LNCAP (cell line): ENCODE measurements around the gene PRSS56.

ENCODE experiments used
- TF ChIP-seq, protein P1 (sequence below): fragments of 450-650 bp; IDR thresholded peaks from 2 replicates; pipeline ENCODE4 v1.5.1; 2017; ENCODE audit warnings: mild to moderate bottlenecking

PRSS56 gene

DNA sequence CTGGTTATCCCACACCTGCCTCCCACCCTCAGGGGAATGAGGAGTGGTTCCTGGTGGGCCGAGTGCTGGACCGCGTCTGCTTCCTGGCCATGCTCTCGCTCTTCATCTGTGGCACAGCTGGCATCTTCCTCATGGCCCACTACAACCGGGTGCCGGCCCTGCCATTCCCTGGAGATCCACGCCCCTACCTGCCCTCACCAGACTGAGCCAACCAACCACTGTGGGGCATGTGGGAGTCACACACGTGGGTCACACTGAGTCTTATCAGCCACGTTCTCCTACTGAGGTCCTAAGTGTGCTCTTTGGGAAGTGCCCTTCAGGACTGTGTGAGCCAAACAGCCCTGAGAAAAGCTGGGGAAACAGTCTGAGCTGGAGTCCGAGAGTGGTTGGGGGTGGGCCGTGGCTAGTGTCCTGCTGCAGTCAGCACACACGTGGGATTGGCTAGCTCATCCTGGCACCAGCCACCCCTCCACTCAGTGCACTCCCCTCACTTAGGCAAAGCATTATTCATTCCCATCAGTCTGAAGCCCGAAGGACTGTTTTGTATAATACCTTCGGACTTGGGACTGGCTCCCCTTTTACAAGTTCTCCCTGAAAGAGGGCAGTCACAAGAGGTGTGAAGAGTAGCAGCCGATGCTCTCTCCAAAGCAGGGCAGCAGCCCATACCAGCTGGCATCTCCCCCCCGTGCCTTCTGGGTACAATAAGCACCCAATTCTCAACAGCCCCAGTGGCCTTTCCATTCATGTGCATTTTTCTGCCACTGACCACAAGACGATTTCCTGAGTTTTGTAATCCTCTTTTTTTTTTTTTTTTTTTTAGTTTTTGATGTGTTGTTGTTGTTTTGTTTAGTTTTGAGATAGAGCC lies 25.6 kb downstream of the PRSS56 start:
- TF ChIP-seq, protein P1, sequence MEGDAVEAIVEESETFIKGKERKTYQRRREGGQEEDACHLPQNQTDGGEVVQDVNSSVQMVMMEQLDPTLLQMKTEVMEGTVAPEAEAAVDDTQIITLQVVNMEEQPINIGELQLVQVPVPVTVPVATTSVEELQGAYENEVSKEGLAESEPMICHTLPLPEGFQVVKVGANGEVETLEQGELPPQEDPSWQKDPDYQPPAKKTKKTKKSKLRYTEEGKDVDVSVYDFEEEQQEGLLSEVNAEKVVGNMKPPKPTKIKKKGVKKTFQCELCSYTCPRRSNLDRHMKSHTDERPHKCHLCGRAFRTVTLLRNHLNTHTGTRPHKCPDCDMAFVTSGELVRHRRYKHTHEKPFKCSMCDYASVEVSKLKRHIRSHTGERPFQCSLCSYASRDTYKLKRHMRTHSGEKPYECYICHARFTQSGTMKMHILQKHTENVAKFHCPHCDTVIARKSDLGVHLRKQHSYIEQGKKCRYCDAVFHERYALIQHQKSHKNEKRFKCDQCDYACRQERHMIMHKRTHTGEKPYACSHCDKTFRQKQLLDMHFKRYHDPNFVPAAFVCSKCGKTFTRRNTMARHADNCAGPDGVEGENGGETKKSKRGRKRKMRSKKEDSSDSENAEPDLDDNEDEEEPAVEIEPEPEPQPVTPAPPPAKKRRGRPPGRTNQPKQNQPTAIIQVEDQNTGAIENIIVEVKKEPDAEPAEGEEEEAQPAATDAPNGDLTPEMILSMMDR: no peak

DNA sequence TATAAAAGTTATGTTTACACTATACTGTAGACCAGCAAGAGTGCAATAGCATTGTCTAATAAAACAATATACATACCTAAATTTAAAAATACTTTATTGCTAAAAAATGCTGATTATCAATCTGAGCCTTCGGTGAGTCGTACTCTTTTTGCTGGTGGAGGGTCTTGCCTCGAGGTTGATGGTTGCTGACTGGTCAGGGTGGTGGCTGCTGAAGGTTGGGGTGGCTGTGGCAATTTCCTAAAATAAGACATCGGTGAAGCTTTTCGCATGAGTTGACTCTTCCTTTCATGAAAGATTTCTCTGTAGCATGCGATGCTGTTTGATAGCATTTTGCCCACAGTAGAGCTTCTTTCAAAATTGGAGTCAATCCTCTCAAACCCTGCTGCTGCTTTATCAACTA lies 27.8 kb downstream of the PRSS56 start:
- TF ChIP-seq, protein P1: no peak

DNA sequence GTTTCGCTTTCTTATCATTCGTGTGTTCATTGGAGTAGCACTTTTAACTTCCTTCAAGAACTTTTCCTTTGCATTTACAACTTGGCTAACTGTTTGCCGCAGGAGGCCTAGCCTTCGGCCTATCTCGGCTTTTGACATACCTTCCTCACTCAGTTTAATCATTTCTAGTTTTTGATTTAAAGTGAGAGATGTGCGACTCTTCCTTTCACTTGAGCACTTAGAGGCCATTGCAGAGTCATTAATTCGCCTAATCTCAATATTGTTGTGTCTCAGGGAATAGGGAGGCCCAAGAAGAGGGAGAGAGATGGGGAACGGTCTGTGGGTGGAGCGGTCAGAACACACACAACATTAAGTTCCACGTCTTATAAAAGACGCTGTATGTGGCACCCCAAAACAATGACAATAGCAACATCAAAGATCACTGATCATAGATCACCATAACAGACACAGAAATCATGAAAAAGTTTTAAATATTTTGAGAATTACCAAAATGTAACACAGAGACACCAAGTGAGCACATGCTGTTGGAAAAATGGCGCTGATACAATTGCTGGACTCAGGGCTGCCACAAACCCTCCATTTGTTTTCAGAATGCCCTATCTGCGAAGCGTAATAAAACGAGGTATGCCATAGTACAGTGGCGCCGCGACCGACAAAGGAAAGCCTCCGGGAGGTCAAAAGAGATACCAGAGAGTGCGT lies 29.6 kb downstream of the PRSS56 start:
- TF ChIP-seq, protein P1: no peak

DNA sequence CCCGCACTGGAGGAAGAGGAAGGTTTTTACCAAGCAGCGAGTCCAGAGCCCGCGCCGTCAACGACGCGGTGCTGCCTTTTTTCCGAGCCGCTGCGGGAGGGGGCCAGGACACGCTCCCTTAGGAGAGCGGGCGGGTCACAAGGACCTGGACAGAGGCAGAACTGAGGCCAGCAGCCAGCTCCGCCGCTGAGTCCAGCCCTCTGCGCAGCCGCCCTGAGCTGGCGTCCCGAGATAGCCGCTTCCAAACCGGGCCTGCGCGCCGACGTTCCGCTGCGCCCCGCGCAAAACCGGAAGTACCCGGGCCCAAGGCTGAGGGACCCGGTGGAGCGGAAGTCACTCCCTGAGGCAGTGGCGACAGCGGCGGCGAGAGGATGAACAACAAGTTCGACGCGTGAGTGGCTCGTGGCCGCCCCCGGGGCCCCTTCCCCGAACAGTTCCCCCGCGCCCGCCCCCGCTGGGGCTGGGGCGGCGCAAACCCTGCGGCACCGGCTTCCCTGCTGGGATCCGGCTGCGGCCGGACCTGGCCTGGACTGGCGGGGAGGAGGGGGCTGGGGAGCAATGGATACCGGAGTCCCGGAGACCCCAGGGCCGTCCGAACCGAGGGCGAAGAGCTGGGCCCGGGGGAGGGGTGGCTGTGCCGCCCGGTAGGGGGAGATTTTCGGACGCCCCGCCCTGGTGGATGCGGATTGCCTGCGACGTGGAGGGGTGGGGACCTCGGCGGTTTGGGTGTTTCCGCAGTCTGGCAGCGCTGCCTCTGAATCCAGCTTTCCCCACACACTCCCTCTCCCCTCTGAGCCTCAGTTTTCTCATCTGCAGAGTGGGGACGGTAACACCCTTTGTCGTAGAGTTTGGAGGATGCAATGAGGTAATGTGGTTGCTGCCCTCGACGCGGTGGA lies 30.4 kb downstream of the PRSS56 start, which contains the start of the genes EIF4E2 and TIGD1:
Gene EIF4E2 (plus strand): TSS at position 336 of the 896 bp plus-strand sequence. CDS start 36 bp downstream, at position 372.
Gene TIGD1 (minus strand): TSS at position 204 of the 896 bp plus-strand sequence. CDS start 675 bp downstream, outside the sequence.
- TF ChIP-seq, protein P1: no peak

DNA sequence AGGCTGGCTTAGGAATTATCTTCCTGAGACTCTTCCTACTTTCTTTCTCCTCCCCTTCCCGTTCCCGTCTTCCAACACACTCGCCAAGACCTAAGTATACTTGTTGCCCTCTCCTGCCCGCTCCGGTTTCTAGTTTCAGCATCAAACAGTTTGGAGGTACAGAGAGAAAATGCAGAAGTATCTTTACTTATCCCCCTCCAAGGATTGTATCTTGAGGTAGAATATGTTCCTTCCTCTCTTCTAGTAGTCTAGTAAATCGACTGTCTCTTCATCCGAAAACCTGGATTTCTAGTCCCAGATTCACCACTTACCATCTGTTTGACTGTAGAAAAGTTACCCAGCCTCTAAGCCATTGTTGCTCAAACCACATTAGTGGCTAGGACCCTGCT lies 31.1 kb downstream of the PRSS56 start:
- TF ChIP-seq, protein P1: no peak

DNA sequence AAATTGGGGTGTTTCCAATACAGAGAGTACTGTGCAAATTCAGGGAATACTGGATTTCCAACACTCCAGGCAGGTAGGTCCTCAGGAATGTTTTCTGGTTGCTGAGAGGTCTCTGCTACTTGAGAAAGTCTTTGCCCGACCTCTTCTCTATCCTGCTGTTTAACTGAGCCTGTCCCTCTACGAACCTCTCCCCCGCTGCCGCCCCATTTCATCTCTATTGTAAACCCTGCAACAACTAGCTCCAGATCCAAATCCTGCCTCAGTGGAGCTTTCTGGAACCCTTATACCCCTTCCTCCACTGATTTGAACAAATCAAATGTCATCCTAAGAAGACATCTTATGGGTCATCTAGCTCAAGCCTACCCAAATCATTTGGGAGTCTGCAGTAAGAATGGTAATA lies 31.6 kb downstream of the PRSS56 start:
- TF ChIP-seq, protein P1: no peak

DNA sequence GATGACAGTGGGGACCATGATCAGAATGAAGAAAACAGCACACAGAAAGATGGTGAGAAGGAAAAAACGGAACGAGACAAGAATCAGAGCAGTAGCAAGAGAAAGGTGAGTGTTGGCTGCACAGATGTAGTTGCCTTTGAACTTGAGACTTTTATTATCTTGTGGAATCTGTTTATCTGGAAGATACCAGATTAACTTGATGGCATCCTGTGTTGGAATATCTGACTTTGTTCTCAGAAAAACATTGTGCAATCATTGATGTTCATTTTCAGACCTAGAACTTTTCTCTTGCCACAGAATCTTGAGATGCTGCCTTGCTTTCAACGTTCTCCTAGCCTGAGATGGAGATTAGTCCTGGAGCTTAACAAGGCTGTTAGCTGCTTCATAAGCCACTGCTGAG lies 36.2 kb downstream of the PRSS56 start:
- TF ChIP-seq, protein P1: no peak
